ENCODE data around the gene ZDHHC7. TPM values are rescaled to one million over a fixed set of nuclear protein-coding genes. Genes with fewer than 3 reads are reported as not detected.

Gene ZDHHC7
- total RNA-seq, 4 donors from 2014 or later = 55.3 to 77.5 (median 66.3) TPM

- Histone ChIP-seq H3K4me1 (peaks cover 0 to 61% (median 24%) of the 10 kb centered on the region in 3 donors), H3K27ac (peak overlapping the region in 2 of 4 donors; percentile 62 to 69), H3K9me3 (no peaks in the 10 kb centered on the region), H3K27me3 (no peaks in the 10 kb centered on the region), H3K4me3 (no peak overlapping the region), H3K36me3 (no peaks in the 10 kb centered on the region)
- no peak for ATAC-seq
- TF ChIP-seq CTCF (IDR thresholded peaks at IDR 0.05) (no peak), EP300 (IDR thresholded peaks at IDR 0.05) (no peak), POLR2AphosphoS5 (IDR thresholded peaks at IDR 0.05) (no peak), POLR2A (IDR thresholded peaks at IDR 0.05) (no peak)
- 55 to 64% methylated on average over 5 to 6 of the region's 8 CpGs for WGBS, 2 donors (ENCODE audit: low coverage in 1 of 2)
Measured at GRCh38 chr16:84930298-84931106, 80.8 kb downstream of the ZDHHC7 start.

GRCh38 chr16:84929421-84930297 lies 81.7 kb downstream of the ZDHHC7 start:
- ATAC-seq = no peak
- no peaks in the 10 kb centered on the region for H3K36me3 ChIP-seq
- peaks cover 0 to 67% (median 27%) of the 10 kb centered on the region in 3 donors for H3K4me1 ChIP-seq
- 78% methylated on average over 12 of the region's 36 CpGs; no CpG with 5 or more reads in 1 of the 2 donors for WGBS, 2 donors (ENCODE audit: low coverage in 1 of 2)
- H3K4me3 ChIP-seq = no peak overlapping the region
- H3K27me3 ChIP-seq = no peaks in the 10 kb centered on the region
- H3K9me3 ChIP-seq = no peaks in the 10 kb centered on the region
- H3K27ac ChIP-seq = peak overlapping the region in 3 of 4 donors; percentile 50 to 69 (median 62)
- TF ChIP-seq POLR2AphosphoS5 (IDR thresholded peaks at IDR 0.05) (no peak), POLR2A (IDR thresholded peaks at IDR 0.05) (no peak), CTCF (IDR thresholded peaks at IDR 0.05) (no peak), EP300 (IDR thresholded peaks at IDR 0.05) (no peak)

GRCh38 chr16:84928679-84929420 lies 82.5 kb downstream of the ZDHHC7 start:
- 50 to 80% methylated on average over 1 to 3 of the region's 16 CpGs for WGBS, 2 donors (ENCODE audit: low coverage in 1 of 2)
- Histone ChIP-seq H3K9me3 (no peaks in the 10 kb centered on the region), H3K4me1 (peaks cover 0 to 67% (median 25%) of the 10 kb centered on the region in 3 donors), H3K27me3 (no peaks in the 10 kb centered on the region), H3K36me3 (no peaks in the 10 kb centered on the region), H3K4me3 (no peak overlapping the region), H3K27ac (peak overlapping the region in 3 of 4 donors; percentile 50 to 69 (median 62))
- peak; percentile 87 for ATAC-seq
- TF ChIP-seq POLR2A (IDR thresholded peaks at IDR 0.05) (no peak), POLR2AphosphoS5 (IDR thresholded peaks at IDR 0.05) (peak; percentile 6), CTCF (IDR thresholded peaks at IDR 0.05) (no peak), EP300 (IDR thresholded peaks at IDR 0.05) (no peak)

DNA sequence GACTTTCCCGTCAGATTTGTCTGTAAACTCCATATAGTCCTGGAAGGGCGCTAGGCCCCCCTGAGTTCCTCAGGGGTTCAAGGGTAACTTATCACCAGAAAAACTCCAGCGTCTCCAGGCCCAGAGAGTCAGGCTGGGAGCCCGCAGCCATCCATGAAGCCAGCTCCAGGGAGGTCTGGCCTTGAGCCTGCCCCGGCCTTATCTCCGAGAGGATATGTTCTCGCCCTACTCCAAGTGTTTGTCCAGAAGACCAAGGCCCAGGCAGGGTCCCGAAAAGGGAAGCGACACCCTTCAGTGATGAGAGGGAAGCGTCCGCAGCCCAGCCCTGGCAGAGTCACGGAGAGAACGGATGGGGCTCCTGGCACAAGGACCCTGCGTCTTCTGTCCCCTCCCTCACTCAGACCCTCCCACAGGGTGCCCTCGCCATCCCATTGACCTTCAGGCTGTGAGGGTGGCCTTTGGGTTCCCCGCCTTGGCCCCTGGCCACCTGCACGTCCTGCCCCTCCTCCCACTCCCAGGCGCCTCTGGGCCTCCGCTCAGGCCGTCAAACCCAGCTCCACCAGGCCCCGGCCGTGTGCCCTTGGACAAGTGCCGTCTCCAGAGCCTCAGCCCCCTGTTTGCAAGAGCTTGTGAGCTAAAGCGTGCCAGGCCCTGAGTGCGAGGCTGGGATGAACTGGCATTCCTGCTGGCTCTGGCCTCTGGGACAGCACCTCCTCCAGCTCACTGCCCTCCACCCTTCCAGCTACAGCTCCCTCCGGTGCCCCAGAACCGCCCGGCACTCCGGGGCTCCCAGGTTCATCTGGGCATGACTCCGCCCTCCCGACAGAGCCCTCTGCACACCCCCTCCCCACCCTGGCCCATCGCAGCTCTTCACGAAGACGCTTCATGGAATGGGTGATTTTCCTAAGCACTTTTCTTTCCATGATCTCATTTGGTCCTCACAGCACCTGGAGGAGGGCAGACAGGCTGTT lies 83.4 kb downstream of the ZDHHC7 start:
- H3K27me3 ChIP-seq = no peaks in the 10 kb centered on the region
- H3K36me3 ChIP-seq = no peaks in the 10 kb centered on the region
- 51 to 78% methylated on average over 7 to 10 of the region's 34 CpGs for WGBS, 2 donors (ENCODE audit: low coverage in 1 of 2)
- ATAC-seq = no peak
- no peak for TF ChIP-seq POLR2AphosphoS5 (IDR thresholded peaks at IDR 0.05)
- no peak for TF ChIP-seq EP300 (IDR thresholded peaks at IDR 0.05)
- no peak for TF ChIP-seq POLR2A (IDR thresholded peaks at IDR 0.05)
- no peak for TF ChIP-seq CTCF (IDR thresholded peaks at IDR 0.05)
- H3K4me1 ChIP-seq = peaks cover 0 to 61% (median 26%) of the 10 kb centered on the region in 3 donors
- H3K4me3 ChIP-seq = no peak overlapping the region
- no peaks in the 10 kb centered on the region for H3K9me3 ChIP-seq
- H3K27ac ChIP-seq = peak overlapping the region in 3 of 4 donors; percentile 21 to 69 (median 50)

Data from gastroesophageal sphincter (tissue), 4 donors.